Thyroid gland (tissue), 4 donors: Measurements from ENCODE around the gene PAEP. TPM values are rescaled to one million over a fixed set of nuclear protein-coding genes. Genes with fewer than 3 reads are reported as not detected.
"Not testable (repeated sequence)": the region's sequence is repeated elsewhere in the genome, so short reads cannot be mapped to it uniquely, and the experiment has no call there.

ENCODE experiments used
- DNase-seq, 2 donors: peaks; one replicate each; pipeline ENCODE4 v3.0.0-alpha.2; 2019
- H3K27ac ChIP-seq, 3 donors: fragments of 200-600 bp; sonication (generic); 1 replicate in 2 of 3; 2 replicates in 1 of 3; pipeline ENCODE4 v1.5.1; 2016 to 2019; ENCODE audit warnings: mild to moderate bottlenecking in 1 of 3, moderate library complexity in 1 of 3
- H3K27me3 ChIP-seq: fragments of 200-600 bp; sonication (generic); one replicate; pipeline ENCODE4 v1.5.1; 2019
- H3K36me3 ChIP-seq, 2 donors: fragments of 200-600 bp; sonication (generic); one replicate each; pipeline ENCODE4 v1.5.1; 2016 to 2019
- H3K4me1 ChIP-seq, 2 donors: fragments of 200-600 bp; sonication (generic); one replicate each; pipeline ENCODE4 v1.5.1; 2017 to 2019
- H3K4me3 ChIP-seq, 3 donors: fragments of 200-600 bp; sonication (generic); replicated peaks in 1 of 3; 1 replicate in 2 of 3; 2 replicates in 1 of 3; pipeline ENCODE4 v1.5.1; 2016; ENCODE audit warnings: mild to moderate bottlenecking in 1 of 3
- H3K9me3 ChIP-seq: fragments of 200-600 bp; sonication (generic); one replicate; pipeline ENCODE4 v1.5.1; 2017
- CTCF ChIP-seq, 6 experiments: fragments of 200-600 bp in 3 of 6; fragments of 450-650 bp in 3 of 6; sonication (generic) in 3 of 6; IDR thresholded peaks; one replicate each; pipeline ENCODE4 v1.5.1; 2016 to 2019; ENCODE audit warnings: antibody characterized with exemption in 6 of 6, mild to moderate bottlenecking in 2 of 6, inconsistent platforms in 1 of 6, moderate library complexity in 1 of 6
- POLR2A ChIP-seq, 2 donors: fragments of 450-650 bp; IDR thresholded peaks; one replicate each; pipeline ENCODE4 v1.6.1; 2017; ENCODE audit warnings: antibody characterized with exemption in 2 of 2, mild to moderate bottlenecking in 2 of 2, moderate library complexity in 1 of 2
- WGBS, 2 donors: methylation state at CpG; one replicate each; pipeline ENCODE4 v1.1.5; 2017; 5-methylcytosine and 5-hydroxymethylcytosine counted together
- intact Hi-C: fragments of 100-400 bp; cut with DNase I; formaldehyde crosslinking; loops from one replicate; pipeline ENCODE4 v1.15.1; 2023
- total RNA-seq, 4 donors: library from RNA; depleted of rRNA; stranded (reverse); fragments of >200 nt; gene quantifications; one replicate each; pipeline ENCODE4 v1.2.3, GENCODE V29; 2016

Gene PAEP
- not detected for total RNA-seq

- DNase-seq: no peak
- TF ChIP-seq CTCF (IDR thresholded peaks at IDR 0.05) (no peak), POLR2A (IDR thresholded peaks at IDR 0.05) (no peak)
These were observed at the start of gene PAEP for GRCh38 chr9:135561391-135562234. Gene PAEP, plus strand, starts transcription at chr9:135561756.

GRCh38 chr9:135512241-135512603 is 49.3 kb upstream of the PAEP start:
- intact Hi-C loops: no loop called here
- no peak overlapping the region for H3K4me3 ChIP-seq
- DNase-seq: no peak
- H3K36me3 ChIP-seq: no peaks in the 10 kb centered on the region
- no peak overlapping the region for H3K27ac ChIP-seq
- no peaks in the 10 kb centered on the region for H3K4me1 ChIP-seq
- TF ChIP-seq CTCF (IDR thresholded peaks at IDR 0.05): no peak
- H3K27me3 ChIP-seq: no peaks in the 10 kb centered on the region
- 72 to 76% methylated on average over 10 of the region's 10 CpGs for WGBS, 2 donors
- H3K9me3 ChIP-seq: no peaks in the 10 kb centered on the region

More at GRCh38 chr9:135561391-135562234, at the start of gene PAEP:
- no peaks in the 10 kb centered on the region for H3K9me3 ChIP-seq
- intact Hi-C loops: no loop called here
- no peaks in the 10 kb centered on the region for H3K4me1 ChIP-seq
- 88 to 90% methylated on average over 2 to 20 of the region's 20 CpGs for WGBS, 2 donors
- H3K27ac ChIP-seq: no peak within 1 kb of the TSS
- no peaks in the 10 kb centered on the region for H3K27me3 ChIP-seq
- no peak within 1 kb of the TSS for H3K4me3 ChIP-seq
- H3K36me3 ChIP-seq: no peaks in the 10 kb centered on the region

GRCh38 chr9:135512904-135513303 is 48.7 kb upstream of the PAEP start:
- 61 to 65% methylated on average over 7 of the region's 7 CpGs for WGBS, 2 donors
- H3K9me3 ChIP-seq: no peaks in the 10 kb centered on the region
- no peaks in the 10 kb centered on the region for H3K36me3 ChIP-seq
- H3K27ac ChIP-seq: no peak overlapping the region
- H3K27me3 ChIP-seq: no peaks in the 10 kb centered on the region
- no peaks in the 10 kb centered on the region for H3K4me1 ChIP-seq
- no peak for DNase-seq
- no peak overlapping the region for H3K4me3 ChIP-seq
- intact Hi-C loops: no loop called here
- TF ChIP-seq POLR2A (IDR thresholded peaks at IDR 0.05) (no peak), CTCF (IDR thresholded peaks at IDR 0.05) (no peak)

GRCh38 chr9:135513351-135513846 is 48.2 kb upstream of the PAEP start:
- TF ChIP-seq POLR2A (IDR thresholded peaks at IDR 0.05): no peak
- TF ChIP-seq CTCF (IDR thresholded peaks at IDR 0.05): no peak
- Histone ChIP-seq H3K27ac (no peak overlapping the region), H3K4me1 (no peaks in the 10 kb centered on the region), H3K4me3 (no peak overlapping the region), H3K27me3 (no peaks in the 10 kb centered on the region), H3K9me3 (no peaks in the 10 kb centered on the region), H3K36me3 (no peaks in the 10 kb centered on the region)
- no peak for DNase-seq
- intact Hi-C loops: no loop called here
- WGBS, 2 donors: 82 to 86% methylated on average over 12 to 18 of the region's 19 CpGs

- intact Hi-C loops, DNase-seq, H3K4me3 ChIP-seq, H3K36me3 ChIP-seq, H3K9me3 ChIP-seq, H3K27me3 ChIP-seq, H3K27ac ChIP-seq, H3K4me1 ChIP-seq: not testable (repeated sequence)
- WGBS, 2 donors: 78 to 96% methylated on average over 5 to 9 of the region's 9 CpGs
These were observed 47.6 kb upstream of the PAEP start for GRCh38 chr9:135513906-135514305.
